Upper lobe of left lung (tissue), 4 donors: ENCODE data around the gene PTPRD.

Source experiments
- CTCF ChIP-seq, 6 experiments: fragments of 450-650 bp in 4 of 6; fragments of 200-600 bp in 2 of 6; sonication (generic) in 2 of 6; IDR thresholded peaks; one replicate each; pipeline ENCODE4 v1.5.1; 2016 to 2019; ENCODE audit warnings: antibody characterized with exemption in 6 of 6
- EP300 ChIP-seq, 4 donors: sonication (generic); formaldehyde crosslinking; IDR thresholded peaks; one replicate each; pipeline ENCODE4 v1.5.1; 2017; ENCODE audit warnings: antibody characterized with exemption in 4 of 4, control low read depth in 2 of 4
- POLR2A ChIP-seq, 4 donors: fragments of 450-650 bp; IDR thresholded peaks; one replicate each; pipeline ENCODE4 v1.5.1; 2016 to 2017; ENCODE audit warnings: antibody characterized with exemption in 4 of 4, mild to moderate bottlenecking in 2 of 4
- POLR2AphosphoS5 ChIP-seq, 2 donors: sonication (generic); formaldehyde crosslinking; IDR thresholded peaks; one replicate each; pipeline ENCODE4 v1.5.1; 2017; ENCODE audit warnings: antibody characterized with exemption in 2 of 2

- no peak for TF ChIP-seq CTCF (IDR thresholded peaks at IDR 0.05)
- no peak for TF ChIP-seq POLR2A (IDR thresholded peaks at IDR 0.05)
- no peak for TF ChIP-seq POLR2AphosphoS5 (IDR thresholded peaks at IDR 0.05)
- TF ChIP-seq EP300 (IDR thresholded peaks at IDR 0.05) = no peak
Observed at GRCh38 chr9:8859416-8859815, 1753.4 kb downstream of the PTPRD start.
